ENCODE measurements around the gene CLCN2. TPM values are rescaled to one million over a fixed set of nuclear protein-coding genes. Genes with fewer than 3 reads are reported as not detected.

The CLCN2 gene
- total RNA-seq, 2 experiments from 2014 or later = 6.1 to 7.0 TPM

GRCh38 chr3:184362668-184363546 is 1.5 kb upstream of the CLCN2 start:
- ChIA-PET POLR2A (interaction anchor here (0.6 to 1.0 kb wide), 4 partner anchors 10 to 46 kb away, joined by 3 read pairs; no protein-coding TSS in a partner anchor), CTCF (interaction anchor here (0.7 to 2.1 kb wide), 6 partner anchors 9 to 181 kb away, joined by 3 to 9 read pairs (median 4); partner anchors contain the start of gene EEF1AKMT4)

DNA sequence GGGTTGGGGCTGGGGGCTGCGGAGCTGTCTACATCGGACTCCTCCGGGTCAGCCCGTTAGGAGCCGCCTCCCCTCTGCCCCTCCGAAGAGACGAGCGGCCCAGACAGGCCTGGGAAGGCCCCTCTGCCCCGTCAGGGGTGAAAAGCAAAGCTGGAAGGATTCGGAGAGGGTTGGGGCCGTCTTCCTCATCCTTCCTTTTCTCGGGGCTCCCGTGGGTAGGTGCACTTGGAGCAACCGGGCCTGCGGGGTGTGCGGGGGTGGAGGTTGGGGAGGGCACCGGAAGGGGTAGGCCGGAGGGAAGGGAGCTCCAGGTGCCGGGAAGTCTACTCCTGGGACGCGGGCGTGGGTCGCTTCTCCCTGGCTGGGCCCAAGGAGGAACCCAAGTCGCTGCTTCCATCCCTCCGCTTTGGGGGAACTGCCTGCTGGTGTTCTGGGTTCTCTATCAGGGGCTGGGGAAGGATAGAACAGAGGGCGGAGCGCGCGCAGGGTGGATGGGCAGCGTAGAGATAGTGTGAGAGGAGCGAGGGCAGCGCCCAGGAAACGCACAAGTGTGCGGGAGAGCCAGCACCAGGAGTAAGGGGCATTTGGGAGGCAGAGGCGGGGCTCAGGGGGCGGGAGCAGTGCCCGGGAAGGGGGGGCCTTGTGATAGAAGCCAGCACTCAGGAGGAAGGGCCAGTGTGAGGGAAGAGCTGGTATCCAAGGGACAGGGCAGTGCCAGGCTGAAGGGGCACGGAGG is 695 bp upstream of the CLCN2 start:
- CTCF ChIA-PET = interaction anchor here (0.7 to 2.1 kb wide), 8 partner anchors 8 to 182 kb away, joined by 3 to 9 read pairs (median 4); partner anchors contain the start of gene EEF1AKMT4
- POLR2A ChIA-PET = interaction anchor here (0.6 to 1.0 kb wide), 3 partner anchors 11 to 46 kb away, joined by 3 read pairs; no protein-coding TSS in a partner anchor

- POLR2A ChIA-PET = interaction anchor here (0.7 kb wide), 1 partner anchor 22 kb away, joined by 3 read pairs; no protein-coding TSS in a partner anchor
- CTCF ChIA-PET = interaction anchor here (1.2 to 2.0 kb wide), 2 partner anchors 20 to 111 kb away, joined by 3 to 5 read pairs; partner anchors contain the start of gene EEF1AKMT4
Measured at GRCh38 chr3:184360929-184361531, 375 bp downstream of the CLCN2 start.

GRCh38 chr3:184360070-184360928 is 1.1 kb downstream of the CLCN2 start:
- POLR2A ChIA-PET = interaction anchor here (0.7 kb wide), 1 partner anchor 21 kb away, joined by 3 read pairs; no protein-coding TSS in a partner anchor

GRCh38 chr3:184359610-184360009 is 1.8 kb downstream of the CLCN2 start:
- POLR2A ChIA-PET = no interaction called here
- CTCF ChIA-PET = interaction anchor here (1.2 kb wide), 1 partner anchor 110 kb away, joined by 3 read pairs; the partner anchor contains the start of gene EEF1AKMT4

More at GRCh38 chr3:184360070-184360928, 1.1 kb downstream of the CLCN2 start:
- CTCF ChIA-PET = interaction anchor here (1.2 to 2.0 kb wide), 2 partner anchors 19 to 111 kb away, joined by 3 to 5 read pairs; partner anchors contain the start of gene EEF1AKMT4

GRCh38 chr3:184358921-184359350 is 2.5 kb downstream of the CLCN2 start:
- CTCF ChIA-PET = interaction anchor here (1.2 kb wide), 1 partner anchor 12 kb away, joined by 3 read pairs; no protein-coding TSS in a partner anchor
- POLR2A ChIA-PET = no interaction called here

- ChIA-PET POLR2A (no interaction called here), CTCF (interaction anchor here (1.2 kb wide), 1 partner anchor 11 kb away, joined by 3 read pairs; no protein-coding TSS in a partner anchor)
Measured at GRCh38 chr3:184358124-184358767, 3.2 kb downstream of the CLCN2 start.

DNA sequence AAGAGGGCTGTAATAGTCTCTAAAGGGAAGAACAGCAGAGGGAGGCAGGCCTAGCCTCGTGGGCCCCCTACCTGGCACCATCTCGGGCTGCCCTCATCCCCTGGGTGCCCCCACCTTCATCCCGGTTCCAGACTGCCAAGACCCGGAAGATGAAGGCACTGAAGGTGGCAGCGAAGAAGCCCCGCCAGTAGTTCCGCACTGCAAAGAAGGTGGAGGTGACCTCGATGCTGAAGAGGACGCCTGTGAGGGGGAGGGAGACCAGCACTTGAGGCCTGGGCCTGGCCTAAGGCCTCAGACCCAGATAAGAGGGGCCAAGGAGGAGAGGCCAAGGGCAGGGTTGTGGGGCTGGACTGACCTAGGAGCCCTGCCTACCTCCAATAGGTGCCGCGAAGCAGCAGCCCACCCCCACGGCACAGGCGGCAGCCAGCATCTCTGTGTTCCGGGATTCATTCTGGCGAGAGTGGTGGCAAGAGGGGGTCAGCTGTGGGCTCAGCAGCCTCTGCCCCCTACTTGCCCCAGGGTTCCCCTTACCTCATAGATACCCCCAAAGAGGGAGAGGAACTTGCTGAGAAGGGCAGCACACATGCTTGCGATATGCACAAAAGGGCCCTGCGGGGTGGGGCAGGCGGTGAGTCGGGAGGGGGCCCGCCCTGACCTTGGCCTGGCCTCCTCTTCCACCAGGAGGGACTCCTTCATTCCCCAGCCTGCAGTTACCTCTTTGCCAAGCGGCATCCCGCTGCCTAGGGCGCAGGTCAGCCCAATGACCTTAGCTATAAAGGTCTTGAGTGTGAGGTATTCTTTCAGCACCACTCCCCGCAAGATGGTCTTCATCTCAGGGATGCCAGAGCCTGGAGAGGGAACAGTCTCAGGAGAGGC is 3.9 kb downstream of the CLCN2 start:
- POLR2A ChIA-PET = no interaction called here
- CTCF ChIA-PET = no interaction called here

GRCh38 chr3:184355261-184356040 is 6.0 kb downstream of the CLCN2 start:
- ChIA-PET CTCF (interaction anchor here (0.9 to 1.8 kb wide), 4 partner anchors 10 to 158 kb away, joined by 3 to 5 read pairs (median 4); no protein-coding TSS in a partner anchor), POLR2A (no interaction called here)

DNA sequence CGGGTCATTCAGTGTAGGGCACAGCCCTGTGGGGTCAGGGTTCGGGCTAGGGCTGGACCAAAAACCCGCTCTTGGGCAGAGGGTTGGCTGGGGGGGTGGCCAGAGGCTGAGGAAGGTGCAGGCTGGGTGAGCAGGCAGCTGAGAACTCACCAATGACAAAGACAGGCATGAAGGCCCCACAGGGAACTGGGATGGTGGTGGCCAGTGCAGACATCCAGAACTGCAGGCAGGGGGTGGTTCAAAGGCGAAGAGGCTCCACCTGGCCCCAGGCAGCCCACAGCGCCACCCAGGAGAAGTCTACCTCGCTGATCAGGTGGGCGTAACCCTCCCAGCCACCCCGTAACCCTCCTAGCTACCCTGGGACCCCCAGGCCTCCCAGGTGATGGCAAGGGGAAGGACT is 6.7 kb downstream of the CLCN2 start:
- POLR2A ChIA-PET = no interaction called here
- CTCF ChIA-PET = interaction anchor here (1.1 to 1.8 kb wide), 2 partner anchors 17 to 159 kb away, joined by 3 to 5 read pairs; no protein-coding TSS in a partner anchor

DNA sequence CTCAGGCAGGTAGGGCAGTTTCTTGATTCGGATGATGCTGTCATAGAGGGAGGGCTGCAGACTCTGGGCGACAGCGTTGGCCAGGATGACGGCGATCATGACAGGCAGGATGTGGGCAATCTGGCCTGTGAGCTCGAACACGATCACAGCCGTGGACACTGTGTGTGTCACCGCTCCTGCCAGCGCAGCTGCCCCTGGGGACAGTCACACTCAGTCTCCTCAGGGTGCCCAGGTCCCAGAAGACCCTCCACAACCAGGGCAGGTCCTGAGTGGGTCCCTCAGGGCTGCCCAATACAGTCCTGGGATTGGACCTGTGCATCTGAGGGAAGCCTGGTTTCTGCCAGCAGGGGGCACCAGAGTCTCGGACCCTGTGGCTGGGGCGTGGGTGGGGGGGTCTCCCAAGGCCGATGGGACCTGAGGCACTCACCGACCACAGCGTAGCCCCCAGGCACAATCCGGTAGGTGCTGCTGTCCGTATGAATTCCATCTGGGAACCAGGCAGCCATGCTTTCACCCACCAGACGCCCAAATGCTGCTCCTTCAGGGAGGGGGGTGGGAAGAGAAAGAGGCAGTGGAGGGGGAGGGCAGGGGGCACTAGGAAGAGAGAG is 7.2 kb downstream of the CLCN2 start:
- CTCF ChIA-PET = interaction anchor here (0.6 to 1.8 kb wide), 13 partner anchors 8 to 196 kb away, joined by 3 to 5 read pairs (median 3); partner anchors contain the start of genes CLCN2 and POLR2H

DNA sequence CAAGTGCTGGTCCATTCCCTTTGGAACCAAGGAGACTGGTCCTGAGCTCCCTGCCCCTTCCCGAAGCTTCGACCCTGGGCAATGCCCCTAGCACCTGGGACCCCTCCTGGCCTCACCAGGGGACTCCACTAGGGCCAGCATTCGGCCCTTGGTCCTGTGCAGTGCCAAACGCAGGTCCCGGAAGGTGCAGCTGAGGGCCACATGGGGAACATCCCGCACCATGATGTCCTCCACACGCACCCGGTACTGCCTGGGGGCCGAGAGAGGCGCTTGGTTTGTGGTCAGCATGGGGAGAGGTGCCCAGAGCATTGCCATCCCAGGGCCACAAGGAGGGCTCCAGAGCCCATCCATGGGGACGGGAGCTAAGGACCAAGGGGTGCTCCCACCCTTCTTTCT is 7.9 kb downstream of the CLCN2 start:
- POLR2A ChIA-PET = interaction anchor here (1.7 kb wide), 1 partner anchor 18 kb away, joined by 3 read pairs; no protein-coding TSS in a partner anchor
- CTCF ChIA-PET = interaction anchor here (0.6 to 1.8 kb wide), 13 partner anchors 8 to 197 kb away, joined by 3 to 5 read pairs (median 3); partner anchors contain the start of genes CLCN2 and POLR2H

More for the DNA sequence above, 7.2 kb downstream of the CLCN2 start:
- POLR2A ChIA-PET = interaction anchor here (1.7 kb wide), 1 partner anchor 19 kb away, joined by 3 read pairs; no protein-coding TSS in a partner anchor

DNA sequence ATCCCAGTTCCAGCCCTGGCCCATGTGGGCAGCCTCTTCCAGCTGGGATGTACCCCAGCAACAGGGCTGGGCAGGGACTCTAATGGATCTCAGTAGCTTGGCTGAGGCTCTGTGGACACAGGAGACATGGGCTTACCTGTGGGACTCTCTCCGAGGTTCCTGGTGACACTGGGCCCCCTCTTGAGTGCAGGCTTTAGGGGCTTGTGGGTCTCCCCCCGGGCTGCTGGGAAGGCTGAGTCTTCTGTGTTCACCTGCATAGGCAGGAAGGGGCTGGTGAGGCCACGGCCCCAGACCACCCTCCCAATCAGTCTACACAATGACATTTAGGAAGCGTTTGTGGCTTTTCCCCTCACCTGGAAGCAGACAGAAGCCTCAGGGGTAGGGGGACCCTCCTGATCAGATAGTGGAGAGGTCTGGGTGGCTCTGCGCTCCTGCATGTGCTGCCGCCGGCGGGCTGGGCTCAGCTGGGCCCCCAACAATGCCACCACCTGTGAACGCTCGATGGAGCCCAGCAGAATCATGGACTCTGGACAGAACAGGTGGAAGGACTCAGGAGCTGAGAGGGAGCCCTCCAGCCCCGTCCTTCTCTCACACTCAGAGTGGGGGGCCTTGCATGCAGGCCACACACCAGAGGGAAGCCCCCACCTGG is 8.4 kb downstream of the CLCN2 start:
- CTCF ChIA-PET = interaction anchor here (0.9 to 1.8 kb wide), 7 partner anchors 9 to 50 kb away, joined by 3 to 5 read pairs (median 4); partner anchors contain the start of genes CLCN2 and POLR2H
- POLR2A ChIA-PET = interaction anchor here (1.7 kb wide), 1 partner anchor 18 kb away, joined by 3 read pairs; no protein-coding TSS in a partner anchor

- CTCF ChIA-PET = no interaction called here
- POLR2A ChIA-PET = no interaction called here
Measured at GRCh38 chr3:184352149-184352785, 9.1 kb downstream of the CLCN2 start.
